Measurements from ENCODE around the gene NPIPB12. TPM values are rescaled to one million over a fixed set of nuclear protein-coding genes. Genes with fewer than 3 reads are reported as not detected.
"Not testable (repeated sequence)": the region's sequence is repeated elsewhere in the genome, so short reads cannot be mapped to it uniquely, and the experiment has no call there.

Gene NPIPB12
- total RNA-seq: 73.2 TPM

- intact Hi-C loops (cut with DNase I); H3K36me3 ChIP-seq; DNase-seq (ENCODE audit: extremely low spot score in 2 of 2); H3K27me3 ChIP-seq; H3K27ac ChIP-seq; H3K4me1 ChIP-seq; H3K9me3 ChIP-seq; H3K4me3 ChIP-seq: not testable (repeated sequence)
Measured at GRCh38 chr16:29506308-29506707, at the start of gene NPIPB12. TSS of gene NPIPB12 (minus strand) at chr16:29506408.

GRCh38 chr16:29521520-29521919 lies 15.3 kb upstream of the NPIPB12 start:
- H3K4me3 ChIP-seq; H3K4me1 ChIP-seq; H3K27ac ChIP-seq; H3K27me3 ChIP-seq; intact Hi-C loops (cut with DNase I); H3K9me3 ChIP-seq; DNase-seq (ENCODE audit: extremely low spot score in 2 of 2); H3K36me3 ChIP-seq: not testable (repeated sequence)

GRCh38 chr16:29482276-29482675 lies 23.9 kb downstream of the NPIPB12 start:
- H3K27ac ChIP-seq; H3K9me3 ChIP-seq; H3K4me1 ChIP-seq; H3K36me3 ChIP-seq; H3K27me3 ChIP-seq; H3K4me3 ChIP-seq; DNase-seq (ENCODE audit: extremely low spot score in 2 of 2); intact Hi-C loops (cut with DNase I): not testable (repeated sequence)

GRCh38 chr16:29472065-29472464 lies 34.1 kb downstream of the NPIPB12 start:
- H3K27me3 ChIP-seq; H3K27ac ChIP-seq; H3K4me3 ChIP-seq; H3K4me1 ChIP-seq; H3K36me3 ChIP-seq; DNase-seq (ENCODE audit: extremely low spot score in 2 of 2); intact Hi-C loops (cut with DNase I); H3K9me3 ChIP-seq: not testable (repeated sequence)

GRCh38 chr16:29469660-29470059 lies 36.5 kb downstream of the NPIPB12 start:
- H3K27me3 ChIP-seq; H3K4me1 ChIP-seq; H3K9me3 ChIP-seq; H3K36me3 ChIP-seq; intact Hi-C loops (cut with DNase I); DNase-seq (ENCODE audit: extremely low spot score in 2 of 2): not testable (repeated sequence)
- Histone ChIP-seq H3K27ac (peak overlapping the region; percentile 66), H3K4me3 (peak overlapping the region in 1 of 2 donors; percentile 25)

GRCh38 chr16:29467654-29468366 lies 38.4 kb downstream of the NPIPB12 start:
- H3K9me3 ChIP-seq; H3K4me3 ChIP-seq; H3K36me3 ChIP-seq; H3K27me3 ChIP-seq; DNase-seq (ENCODE audit: extremely low spot score in 2 of 2); H3K27ac ChIP-seq; intact Hi-C loops (cut with DNase I); H3K4me1 ChIP-seq: not testable (repeated sequence)

- H3K27me3 ChIP-seq; H3K4me1 ChIP-seq; H3K4me3 ChIP-seq; intact Hi-C loops (cut with DNase I); H3K36me3 ChIP-seq; DNase-seq (ENCODE audit: extremely low spot score in 2 of 2); H3K9me3 ChIP-seq; H3K27ac ChIP-seq: not testable (repeated sequence)
Measured at GRCh38 chr16:29466904-29467303, 39.3 kb downstream of the NPIPB12 start.

- H3K4me1 ChIP-seq; intact Hi-C loops (cut with DNase I); H3K27me3 ChIP-seq; DNase-seq (ENCODE audit: extremely low spot score in 2 of 2); H3K36me3 ChIP-seq; H3K4me3 ChIP-seq; H3K9me3 ChIP-seq; H3K27ac ChIP-seq: not testable (repeated sequence)
Measured at GRCh38 chr16:29465985-29466824, 40.0 kb downstream of the NPIPB12 start.

GRCh38 chr16:29460647-29461030 lies 45.6 kb downstream of the NPIPB12 start:
- H3K9me3 ChIP-seq; intact Hi-C loops (cut with DNase I); DNase-seq (ENCODE audit: extremely low spot score in 2 of 2); H3K4me1 ChIP-seq; H3K36me3 ChIP-seq; H3K27ac ChIP-seq; H3K4me3 ChIP-seq; H3K27me3 ChIP-seq: not testable (repeated sequence)

GRCh38 chr16:29459706-29460646 lies 46.2 kb downstream of the NPIPB12 start, which contains the start of gene SULT1A4:
TSS of gene SULT1A4 (plus strand) at chr16:29459913. CDS start at chr16:29461386, 1,473 bp downstream.
- H3K4me1 ChIP-seq; intact Hi-C loops (cut with DNase I); H3K27ac ChIP-seq; DNase-seq (ENCODE audit: extremely low spot score in 2 of 2); H3K9me3 ChIP-seq; H3K4me3 ChIP-seq; H3K27me3 ChIP-seq; H3K36me3 ChIP-seq: not testable (repeated sequence)

- intact Hi-C loops (cut with DNase I); H3K4me3 ChIP-seq; H3K36me3 ChIP-seq; H3K27me3 ChIP-seq; H3K27ac ChIP-seq; DNase-seq (ENCODE audit: extremely low spot score in 2 of 2); H3K9me3 ChIP-seq; H3K4me1 ChIP-seq: not testable (repeated sequence)
Measured at GRCh38 chr16:29457660-29458059, 48.5 kb downstream of the NPIPB12 start.

- H3K36me3 ChIP-seq; H3K4me3 ChIP-seq; H3K27ac ChIP-seq; H3K4me1 ChIP-seq; H3K9me3 ChIP-seq; DNase-seq (ENCODE audit: extremely low spot score in 2 of 2); intact Hi-C loops (cut with DNase I); H3K27me3 ChIP-seq: not testable (repeated sequence)
Measured at GRCh38 chr16:29454828-29455227, 51.4 kb downstream of the NPIPB12 start.

GRCh38 chr16:29454269-29454668 lies 51.9 kb downstream of the NPIPB12 start, which contains the start of the genes BOLA2 and SLX1B:
TSS of gene BOLA2 (minus strand) at chr16:29454351. CDS start at chr16:29454253, 98 bp downstream.
TSS of gene SLX1B (plus strand) at chr16:29454533.
- intact Hi-C loops (cut with DNase I); H3K4me3 ChIP-seq; DNase-seq (ENCODE audit: extremely low spot score in 2 of 2); H3K27me3 ChIP-seq; H3K9me3 ChIP-seq; H3K36me3 ChIP-seq; H3K27ac ChIP-seq; H3K4me1 ChIP-seq: not testable (repeated sequence)
